ENCODE results near the gene LIPE. TPM values are rescaled to one million over a fixed set of nuclear protein-coding genes. Genes with fewer than 3 reads are reported as not detected.

LIPE gene
- total RNA-seq, 4 donors from 2014 or later: 77.1 to 717 (median 234) TPM

- Histone ChIP-seq H3K4me1 (peaks cover 0 to 10% (median 0%) of the 10 kb centered on the region in 4 donors), H3K36me3 (peaks cover 0 to 40% (median 0%) of the 10 kb centered on the region in 3 donors), H3K9me3 (no peaks in the 10 kb centered on the region), H3K27me3 (no peaks in the 10 kb centered on the region), H3K4me3 (no peak overlapping the region), H3K27ac (no peak overlapping the region)
- 96% methylated on average over 10 of the region's 10 CpGs for WGBS, 2 donors
- DNase-seq (ENCODE audit: low spot score in 2 of 2): no peak
- no peak for TF ChIP-seq CTCF (IDR thresholded peaks at IDR 0.05)
These were observed 19.4 kb downstream of the LIPE start for GRCh38 chr19:42407816-42408175.

GRCh38 chr19:42407085-42407815 lies 19.9 kb downstream of the LIPE start:
- WGBS, 2 donors: 89 to 96% methylated on average over 14 to 27 of the region's 30 CpGs
- H3K36me3 ChIP-seq: peaks cover 0 to 40% (median 0%) of the 10 kb centered on the region in 3 donors
- no peak overlapping the region for H3K27ac ChIP-seq
- H3K4me3 ChIP-seq: no peak overlapping the region
- no peaks in the 10 kb centered on the region for H3K9me3 ChIP-seq
- no peak for TF ChIP-seq EP300 (IDR thresholded peaks at IDR 0.05)
- TF ChIP-seq POLR2A (IDR thresholded peaks at IDR 0.05): no peak
- TF ChIP-seq CTCF (IDR thresholded peaks at IDR 0.05): no peak
- no peaks in the 10 kb centered on the region for H3K27me3 ChIP-seq
- no peak for DNase-seq (ENCODE audit: low spot score in 2 of 2)
- peaks cover 0 to 11% (median 0%) of the 10 kb centered on the region in 4 donors for H3K4me1 ChIP-seq

GRCh38 chr19:42406111-42406510 lies 21.1 kb downstream of the LIPE start:
- Histone ChIP-seq H3K27me3 (no peaks in the 10 kb centered on the region), H3K9me3 (no peaks in the 10 kb centered on the region), H3K4me1 (peaks cover 0 to 22% (median 2%) of the 10 kb centered on the region in 4 donors), H3K4me3 (no peak overlapping the region), H3K36me3 (peaks cover 0 to 40% (median 0%) of the 10 kb centered on the region in 3 donors), H3K27ac (no peak overlapping the region)
- WGBS, 2 donors: 95 to 100% methylated on average over 6 to 11 of the region's 11 CpGs
- DNase-seq (ENCODE audit: low spot score in 2 of 2): no peak
- TF ChIP-seq EP300 (IDR thresholded peaks at IDR 0.05): no peak
- TF ChIP-seq CTCF (IDR thresholded peaks at IDR 0.05): no peak
- no peak for TF ChIP-seq POLR2A (IDR thresholded peaks at IDR 0.05)

GRCh38 chr19:42403586-42403985 lies 23.6 kb downstream of the LIPE start:
- Histone ChIP-seq H3K4me1 (peaks cover 0 to 21% (median 4%) of the 10 kb centered on the region in 4 donors), H3K27me3 (no peaks in the 10 kb centered on the region), H3K4me3 (no peak overlapping the region), H3K27ac (no peak overlapping the region), H3K36me3 (peaks cover 0 to 32% (median 0%) of the 10 kb centered on the region in 3 donors), H3K9me3 (no peaks in the 10 kb centered on the region)
- TF ChIP-seq POLR2A (IDR thresholded peaks at IDR 0.05) (no peak), CTCF (IDR thresholded peaks at IDR 0.05) (no peak), EP300 (IDR thresholded peaks at IDR 0.05) (no peak)
- DNase-seq (ENCODE audit: low spot score in 2 of 2): no peak
- WGBS, 2 donors: 89 to 94% methylated on average over 10 of the region's 10 CpGs

GRCh38 chr19:42402376-42403116 lies 24.6 kb downstream of the LIPE start:
- Histone ChIP-seq H3K27me3 (no peaks in the 10 kb centered on the region), H3K27ac (peak overlapping the region in 1 of 4 donors; percentile 69), H3K4me3 (peak overlapping the region in 2 of 4 donors; percentile 66 to 78), H3K4me1 (peaks cover 0 to 26% (median 8%) of the 10 kb centered on the region in 4 donors), H3K9me3 (no peaks in the 10 kb centered on the region), H3K36me3 (peaks cover 0 to 25% (median 0%) of the 10 kb centered on the region in 3 donors)
- TF ChIP-seq CTCF (IDR thresholded peaks at IDR 0.05) (no peak), EP300 (IDR thresholded peaks at IDR 0.05) (no peak), POLR2A (IDR thresholded peaks at IDR 0.05) (no peak)
- WGBS, 2 donors: 52 to 58% methylated on average over 31 to 34 of the region's 34 CpGs
- DNase-seq (ENCODE audit: low spot score in 2 of 2): no peak

Measured in tibial nerve (tissue), 4 donors.